HG03139 (cell line): ENCODE results near the gene MSRB1.
A peak's percentile ranks its signal among the peaks of the same experiment; 100 is the strongest.

ENCODE experiments used
- ATAC-seq: cut with Tn5 transposase; IDR thresholded peaks from one replicate; pipeline ENCODE4 v1.9.1; 2021; ENCODE audit not compliant: unreplicated experiment

Gene MSRB1

GRCh38 chr16:1979271-1980029 lies 36.5 kb upstream of the MSRB1 start:
- ATAC-seq = no peak

DNA sequence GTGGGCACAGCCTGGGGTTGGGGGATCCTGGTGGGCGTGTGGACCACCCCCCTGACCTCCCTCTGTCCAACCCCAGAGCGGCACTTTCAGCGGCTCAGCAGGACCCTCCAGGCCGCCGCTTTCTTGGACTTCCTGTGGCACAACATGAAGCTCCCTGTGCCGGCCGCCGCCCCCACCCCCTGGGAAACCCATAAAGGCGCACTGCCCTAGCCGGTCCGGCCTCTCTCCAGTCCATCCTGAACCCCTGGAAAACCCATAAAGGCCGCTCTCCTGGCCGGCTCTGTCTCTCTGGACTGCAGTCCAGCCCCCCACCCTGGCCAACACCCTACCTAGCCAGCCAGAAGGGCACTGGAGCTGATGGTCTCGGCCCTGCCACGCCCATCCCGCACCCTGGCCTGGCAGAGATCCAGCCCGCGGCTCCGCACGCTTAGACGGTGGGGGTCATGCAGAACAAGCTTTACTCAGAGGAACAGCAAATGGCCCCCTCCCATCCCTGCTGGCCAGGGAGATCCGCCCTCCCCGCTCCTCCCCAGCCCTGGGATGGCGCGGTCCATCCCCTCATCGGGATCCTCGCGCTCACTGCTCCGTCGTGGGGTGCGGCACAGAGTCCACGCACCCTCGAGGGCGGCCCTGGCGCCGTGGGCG lies 35.6 kb upstream of the MSRB1 start:
- no peak for ATAC-seq

- ATAC-seq = no peak
These were observed 34.9 kb upstream of the MSRB1 start for GRCh38 chr16:1977875-1978268.

DNA sequence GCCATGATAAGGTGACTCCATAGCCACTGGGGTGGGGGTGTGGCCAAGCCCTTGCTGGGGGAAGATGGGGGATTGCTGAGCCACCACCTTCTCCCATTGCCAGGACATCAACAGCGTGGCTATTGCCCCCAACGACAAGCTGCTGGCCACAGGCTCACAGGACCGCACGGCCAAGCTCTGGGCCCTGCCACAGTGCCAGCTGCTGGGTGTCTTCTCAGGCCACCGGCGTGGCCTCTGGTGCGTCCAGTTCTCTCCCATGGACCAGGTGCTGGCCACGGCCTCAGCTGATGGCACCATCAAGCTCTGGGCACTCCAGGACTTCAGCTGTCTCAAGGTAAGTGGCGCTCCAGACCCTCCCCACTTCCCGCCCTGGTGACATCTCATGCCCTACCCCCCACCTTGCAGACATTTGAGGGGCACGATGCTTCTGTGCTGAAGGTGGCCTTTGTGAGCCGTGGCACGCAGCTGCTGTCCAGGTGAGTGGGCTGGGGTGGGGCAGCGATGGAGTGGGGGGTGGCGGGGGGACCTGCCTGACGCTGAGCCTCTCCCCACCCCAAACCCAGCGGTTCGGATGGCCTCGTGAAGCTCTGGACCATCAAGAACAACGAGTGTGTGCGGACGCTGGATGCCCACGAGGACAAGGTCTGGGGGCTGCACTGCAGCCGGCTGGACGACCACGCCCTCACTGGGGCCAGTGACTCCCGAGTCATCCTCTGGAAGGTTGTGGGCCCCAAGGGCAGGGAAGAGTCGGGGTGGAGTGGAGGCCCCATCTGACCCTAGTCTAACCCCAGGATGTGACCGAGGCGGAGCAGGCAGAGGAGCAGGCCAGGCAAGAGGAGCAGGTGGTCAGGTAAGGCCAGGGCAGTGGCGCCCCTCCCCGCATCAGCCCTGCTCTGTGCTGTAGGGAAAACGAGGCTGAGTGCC lies 34.2 kb upstream of the MSRB1 start:
- ATAC-seq = no peak

- no peak for ATAC-seq
These were observed 33.2 kb upstream of the MSRB1 start for GRCh38 chr16:1976216-1976520.

DNA sequence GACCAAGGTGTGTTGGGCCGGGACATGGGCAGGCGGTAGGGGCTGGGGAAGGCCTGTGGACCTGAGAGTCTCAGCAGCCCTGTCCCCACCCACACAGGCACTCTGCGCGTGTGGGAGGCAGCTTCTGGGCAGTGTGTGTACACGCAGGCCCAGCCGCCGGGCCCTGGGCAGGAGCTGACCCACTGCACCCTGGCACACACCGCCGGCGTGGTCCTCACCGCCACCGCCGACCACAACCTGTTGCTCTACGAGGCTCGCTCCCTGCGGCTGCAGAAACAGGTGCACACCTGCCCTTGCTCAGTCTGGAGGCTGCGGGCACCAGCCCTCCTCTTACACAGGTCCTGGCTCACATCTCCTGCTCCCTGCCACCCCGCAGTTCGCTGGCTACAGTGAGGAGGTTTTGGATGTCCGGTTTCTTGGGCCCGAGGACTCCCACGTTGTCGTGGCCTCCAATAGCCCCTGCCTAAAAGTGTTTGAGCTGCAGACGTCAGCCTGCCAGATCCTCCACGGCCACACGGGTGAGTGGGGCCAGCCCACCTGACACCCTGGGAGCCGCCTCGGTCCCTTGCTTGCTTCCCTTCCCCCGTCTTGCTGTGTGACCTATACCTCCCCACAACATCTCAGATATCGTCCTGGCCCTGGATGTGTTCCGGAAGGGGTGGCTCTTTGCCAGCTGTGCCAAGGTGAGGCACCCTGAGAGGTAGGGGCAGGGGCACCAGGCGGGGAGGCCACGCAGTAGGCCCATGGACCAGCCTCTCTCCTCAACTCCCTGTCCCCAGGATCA lies 32.6 kb upstream of the MSRB1 start:
- no peak for ATAC-seq

DNA sequence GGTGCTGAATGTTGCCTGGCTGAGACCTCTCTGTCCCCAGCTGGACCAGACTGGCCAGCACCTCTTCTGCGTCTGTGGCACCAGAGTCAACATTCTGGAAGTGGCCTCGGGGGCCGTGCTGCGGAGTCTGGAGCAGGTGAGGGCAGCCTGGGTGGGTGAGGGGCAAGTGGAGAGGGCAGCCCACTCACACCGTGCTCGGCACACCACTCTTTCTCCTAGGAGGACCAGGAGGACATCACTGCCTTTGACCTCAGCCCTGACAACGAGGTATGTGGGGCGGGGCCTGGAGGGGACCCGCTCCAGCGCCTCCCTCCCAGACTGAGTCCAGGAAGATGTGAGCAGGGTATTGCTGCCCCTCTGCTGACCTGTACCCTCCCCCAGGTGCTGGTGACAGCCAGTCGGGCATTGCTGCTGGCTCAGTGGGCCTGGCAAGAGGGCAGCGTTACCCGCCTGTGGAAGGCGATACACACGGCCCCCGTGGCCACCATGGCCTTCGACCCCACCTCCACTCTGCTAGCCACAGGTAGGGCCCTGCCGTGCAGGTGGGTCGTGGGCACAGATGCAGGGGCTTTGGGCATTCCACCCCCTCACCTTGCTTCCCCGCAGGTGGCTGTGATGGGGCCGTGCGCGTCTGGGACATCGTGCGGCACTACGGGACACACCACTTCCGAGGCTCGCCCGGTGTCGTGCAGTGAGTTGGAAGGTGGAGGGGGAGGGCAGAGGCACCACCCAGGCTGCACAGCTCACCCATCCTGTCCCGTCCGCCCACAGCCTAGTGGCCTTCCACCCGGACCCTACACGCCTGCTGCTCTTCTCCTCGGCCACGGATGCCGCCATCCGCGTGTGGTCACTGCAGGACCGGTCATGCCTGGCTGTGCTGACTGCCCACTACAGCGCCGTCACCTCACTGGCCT lies 31.4 kb upstream of the MSRB1 start:
- ATAC-seq = no peak

DNA sequence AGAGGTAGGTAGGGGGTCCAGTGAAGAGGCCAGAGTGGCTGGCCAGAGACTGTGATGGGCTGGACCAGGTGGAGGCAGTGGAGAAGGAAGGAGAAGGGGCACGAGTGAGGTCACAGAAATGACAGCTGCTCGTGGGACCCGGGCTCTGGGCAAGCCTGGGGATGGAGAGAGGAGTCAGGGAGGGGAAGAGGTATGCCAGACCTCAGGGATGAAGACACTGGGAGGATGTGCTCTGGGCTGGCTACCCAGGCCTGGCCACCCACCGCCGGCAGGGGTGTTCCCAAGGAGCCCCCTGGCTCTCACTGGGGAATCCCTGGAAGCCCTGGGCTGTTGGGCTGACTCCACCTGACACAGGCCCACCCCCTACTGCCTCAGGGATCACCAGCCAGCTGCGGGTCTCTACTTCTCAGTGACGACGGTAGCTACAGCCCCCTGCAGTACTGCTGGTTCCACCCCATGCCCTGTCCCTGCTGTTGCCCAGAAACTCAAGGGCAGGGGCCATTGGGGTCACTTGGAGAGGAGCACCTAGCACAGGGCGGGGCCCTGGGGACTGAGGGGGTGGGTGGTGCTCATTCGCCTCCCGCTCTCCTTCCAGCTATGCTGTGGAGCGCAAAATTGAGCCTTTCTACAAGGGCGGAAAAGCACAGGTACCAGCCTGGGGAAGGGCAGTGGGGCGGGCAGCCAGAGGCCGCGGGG lies 30.6 kb upstream of the MSRB1 start:
- ATAC-seq = no peak

- no peak for ATAC-seq
These were observed 29.5 kb upstream of the MSRB1 start for GRCh38 chr16:1972490-1972877.

DNA sequence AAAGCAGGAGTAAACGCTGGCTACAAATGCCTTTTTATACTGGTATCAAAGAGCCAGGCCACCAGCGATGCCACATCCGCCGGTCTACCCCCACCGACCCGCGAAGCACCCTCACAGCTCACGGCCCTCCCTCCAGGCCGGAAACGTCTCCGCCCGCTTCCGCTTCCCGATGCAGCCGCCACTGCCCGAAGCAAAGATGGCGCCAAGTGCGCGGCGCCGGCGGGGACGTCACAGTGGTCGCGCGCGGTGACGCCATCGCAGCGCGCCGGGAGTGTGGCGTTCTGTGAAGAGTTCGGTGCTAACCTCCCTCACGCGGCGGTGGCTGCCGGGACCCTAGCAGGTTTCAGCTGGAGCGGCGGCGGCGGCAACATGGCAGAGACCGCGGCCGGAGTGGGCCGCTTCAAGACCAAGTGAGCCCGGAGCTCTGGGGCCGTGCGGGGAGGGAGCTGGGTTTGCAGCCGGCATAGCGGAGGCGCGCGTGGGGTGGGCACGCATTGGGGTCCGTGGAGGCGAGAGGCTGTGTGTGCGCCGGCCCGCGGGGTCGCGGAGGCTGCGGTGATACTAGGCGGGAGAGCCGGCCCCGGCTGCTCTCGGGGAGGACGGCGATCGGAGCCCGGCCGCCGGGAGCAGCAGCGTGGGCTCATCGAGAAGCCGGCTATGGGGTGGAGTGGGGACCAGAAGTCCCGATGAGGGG lies 28.9 kb upstream of the MSRB1 start, which contains the start of gene TBL3:
TSS of gene TBL3 (plus strand) at position 258 of the 694 bp plus-strand sequence. CDS start at position 370, 112 bp downstream.
- ATAC-seq = peak; percentile 80

DNA sequence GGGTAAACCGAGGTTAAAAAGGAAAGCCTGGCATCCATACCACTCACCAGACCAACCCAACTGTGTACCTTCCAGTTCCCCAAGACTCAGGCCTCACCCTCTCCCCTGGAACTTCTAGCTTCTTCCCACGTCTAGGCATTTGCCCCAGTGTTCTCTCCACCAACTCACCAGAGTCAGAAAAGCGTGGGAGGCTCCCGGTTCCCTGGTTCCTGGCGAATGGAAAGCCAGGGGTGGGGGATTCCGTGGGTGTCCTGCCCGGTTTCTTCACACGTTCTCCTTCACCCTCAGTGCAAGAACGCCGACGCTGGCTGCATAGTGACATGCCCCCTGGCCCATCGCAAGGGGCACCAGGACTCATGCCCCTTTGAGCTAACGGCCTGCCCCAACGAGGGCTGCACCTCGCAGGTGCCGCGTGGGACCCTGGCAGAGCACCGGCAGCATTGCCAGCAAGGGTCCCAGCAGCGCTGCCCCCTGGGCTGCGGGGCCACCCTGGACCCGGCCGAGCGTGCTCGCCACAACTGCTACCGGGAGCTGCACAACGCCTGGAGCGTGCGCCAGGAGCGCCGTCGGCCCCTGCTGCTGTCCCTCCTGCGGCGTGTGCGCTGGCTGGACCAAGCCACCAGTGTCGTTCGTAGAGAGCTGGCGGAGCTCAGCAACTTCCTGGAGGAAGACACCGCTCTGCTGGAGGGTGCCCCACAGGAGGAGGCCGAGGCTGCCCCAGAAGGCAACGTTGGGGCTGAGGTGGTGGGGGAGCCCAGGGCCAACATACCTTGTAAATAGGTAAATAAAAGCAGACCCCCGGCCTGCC lies 25.4 kb upstream of the MSRB1 start:
- no peak for ATAC-seq

DNA sequence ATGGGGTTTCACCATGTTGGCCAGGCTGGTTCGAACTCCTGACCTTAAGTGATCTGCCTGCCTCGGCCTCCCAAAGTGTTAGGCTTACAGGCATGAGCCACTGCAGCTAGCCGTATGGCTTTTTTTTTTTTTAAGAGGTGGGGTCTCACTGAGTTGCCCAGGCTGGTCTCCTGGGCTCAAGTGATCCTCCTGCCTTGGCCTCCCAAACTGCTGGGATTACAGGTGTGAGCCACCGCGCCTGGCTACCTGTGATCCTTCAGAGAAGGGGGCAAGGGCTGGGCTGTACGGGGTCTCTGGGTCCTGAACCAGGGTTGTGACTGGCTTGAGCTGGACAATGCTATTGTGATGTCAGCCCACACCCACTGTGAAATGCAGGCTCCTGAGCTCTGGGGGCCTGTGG lies 23.5 kb upstream of the MSRB1 start, which contains the start of gene RNF151:
TSS of gene RNF151 (plus strand) at position 397 of the 400 bp plus-strand sequence. CDS start 26 bp downstream, outside the sequence.
- ATAC-seq = no peak

GRCh38 chr16:1965396-1966001 lies 22.5 kb upstream of the MSRB1 start:
- no peak for ATAC-seq

GRCh38 chr16:1964506-1965395 lies 21.8 kb upstream of the MSRB1 start, which contains the start of gene RPS2:
Gene RPS2, minus strand, starts transcription at chr16:1964826. Its CDS starts 201 bp downstream, at chr16:1964625.
- peak; percentile 85 for ATAC-seq

GRCh38 chr16:1963806-1964505 lies 21.0 kb upstream of the MSRB1 start:
- no peak for ATAC-seq
